CD14-positive monocyte (primary cell): ENCODE data around the gene COL10A1. TPM values are rescaled to one million over a fixed set of nuclear protein-coding genes. Genes with fewer than 3 reads are reported as not detected.

Experiments
- DNase-seq, 3 donors: peaks; one replicate each; pipeline ENCODE4 v3.0.0-alpha.2; 2011 to 2022
- H2AFZ ChIP-seq: 2 replicates; pipeline ENCODE4 v1.6.0; 2012; ENCODE audit warnings: mild to moderate bottlenecking, low read depth, low read length, inconsistent platforms; ENCODE audit not compliant: insufficient read depth, poor library complexity, severe bottlenecking
- H3K27ac ChIP-seq, 2 donors: 1 replicate in 1 of 2; 2 replicates in 1 of 2; pipeline ENCODE4 v1.5.1; 2012 to 2013; ENCODE audit warnings: low read length in 2 of 2, control low read depth in 1 of 2, inconsistent platforms in 1 of 2, low read depth in 1 of 2, mild to moderate bottlenecking in 1 of 2
- H3K27me3 ChIP-seq, 2 donors: one replicate each; pipeline versions ENCODE4 v1.6.0 to v1.6.1; 2011 to 2013; ENCODE audit warnings: low read length in 2 of 2; ENCODE audit not compliant: control insufficient read depth in 2 of 2, insufficient read depth in 2 of 2
- H3K36me3 ChIP-seq, 2 donors: replicated peaks in 1 of 2; 1 replicate in 1 of 2; 2 replicates in 1 of 2; pipeline versions ENCODE4 v1.5.1 to v1.6.1; 2012 to 2013; ENCODE audit warnings: low read length in 2 of 2, control low read depth in 1 of 2, inconsistent platforms in 1 of 2, mild to moderate bottlenecking in 1 of 2; ENCODE audit not compliant: insufficient read depth in 2 of 2, control insufficient read depth in 1 of 2
- H3K4me1 ChIP-seq, 2 donors: 1 replicate in 1 of 2; 2 replicates in 1 of 2; pipeline versions ENCODE4 v1.5.1 to v1.6.1; 2012 to 2013; ENCODE audit warnings: low read length in 2 of 2, control low read depth in 1 of 2, inconsistent platforms in 1 of 2, mild to moderate bottlenecking in 1 of 2, moderate library complexity in 1 of 2; ENCODE audit not compliant: insufficient read depth in 2 of 2, control insufficient read depth in 1 of 2
- H3K4me2 ChIP-seq: replicated peaks from 2 replicates; pipeline ENCODE3; 2012; ENCODE audit warnings: low read length, moderate library complexity, mild to moderate bottlenecking; ENCODE audit not compliant: poor library complexity, severe bottlenecking; ENCODE audit errors: extremely low read depth
- H3K4me3 ChIP-seq, 3 experiments: fragments of 200-600 bp in 1 of 3; sonication (generic) in 1 of 3; replicated peaks in 1 of 3; 1 replicate in 2 of 3; 2 replicates in 1 of 3; pipeline ENCODE4 v1.5.1; 2011 to 2013; ENCODE audit warnings: low read length in 3 of 3, mild to moderate bottlenecking in 3 of 3, control low read depth in 2 of 3, low read depth in 2 of 3, inconsistent platforms in 1 of 3, moderate library complexity in 1 of 3
- H3K79me2 ChIP-seq: 2 replicates; pipeline ENCODE4 v1.6.0; 2012; ENCODE audit warnings: mild to moderate bottlenecking, control low read depth, inconsistent platforms, low read length, moderate library complexity; ENCODE audit not compliant: insufficient read depth
- H3K9ac ChIP-seq: 2 replicates; pipeline ENCODE4 v1.6.0; 2017; ENCODE audit warnings: low read length, mild to moderate bottlenecking; ENCODE audit not compliant: insufficient read depth, poor library complexity, severe bottlenecking
- H3K9me3 ChIP-seq, 2 donors: replicated peaks in 1 of 2; 1 replicate in 1 of 2; 2 replicates in 1 of 2; pipeline versions ENCODE4 v1.5.1 to v1.6.1; 2012 to 2013; ENCODE audit warnings: low read length in 2 of 2, control low read depth in 1 of 2; ENCODE audit not compliant: control insufficient read depth in 1 of 2, insufficient read depth in 1 of 2
- H4K20me1 ChIP-seq: 2 replicates; pipeline ENCODE4 v1.6.0; 2012; ENCODE audit warnings: mild to moderate bottlenecking, low read length, control low read depth, moderate library complexity; ENCODE audit not compliant: insufficient read depth
- H3K27ac Mint-ChIP-seq, 7 donors: one replicate each; pipeline ENCODE4 v1.8.0; 2020; ENCODE audit warnings: mild to moderate bottlenecking in 7 of 7, mixed read lengths in 7 of 7, moderate library complexity in 6 of 7, inconsistent platforms in 2 of 7
- H3K27me3 Mint-ChIP-seq, 3 donors: one replicate each; pipeline ENCODE4 v1.8.0; 2021 to 2022; ENCODE audit warnings: low read depth in 3 of 3, mild to moderate bottlenecking in 3 of 3, mixed read lengths in 3 of 3, moderate library complexity in 3 of 3, inconsistent platforms in 1 of 3
- H3K36me3 Mint-ChIP-seq, 2 donors: one replicate each; pipeline ENCODE4 v1.8.0; 2020; ENCODE audit warnings: mixed read lengths in 2 of 2, inconsistent platforms in 1 of 2, mild to moderate bottlenecking in 1 of 2
- H3K4me1 Mint-ChIP-seq: one replicate; pipeline ENCODE4 v1.8.0; 2020; ENCODE audit warnings: mild to moderate bottlenecking, mixed read lengths
- H3K4me3 Mint-ChIP-seq, 2 donors: one replicate each; pipeline ENCODE4 v1.8.0; 2020; ENCODE audit warnings: mild to moderate bottlenecking in 2 of 2, mixed read lengths in 2 of 2, moderate library complexity in 1 of 2
- H3K9me3 Mint-ChIP-seq, 7 donors: one replicate each; pipeline ENCODE4 v1.8.0; 2020 to 2022; ENCODE audit warnings: mixed read lengths in 7 of 7, mild to moderate bottlenecking in 6 of 7, moderate library complexity in 6 of 7, inconsistent platforms in 2 of 7
- CTCF ChIP-seq: fragments of 200-600 bp; IDR thresholded peaks from one replicate; pipeline ENCODE4 v1.8.0; 2022; ENCODE audit warnings: antibody characterized with exemption, mild to moderate bottlenecking
- WGBS: methylation state at CpG from one replicate; pipeline ENCODE4 v1.1.5; 2013; ENCODE audit warnings: missing lambda C conversion rate; ENCODE audit not compliant: insufficient coverage; 5-methylcytosine and 5-hydroxymethylcytosine counted together
- intact Hi-C, 2 donors: fragments of 100-400 bp; cut with micrococcal nuclease; formaldehyde crosslinking; loops; one replicate each; pipeline versions ENCODE4 v1.15.0 to v1.15.1; 2023
- polyA plus RNA-seq, 3 donors: library from polyadenylated mRNA; depleted of rRNA in 1 of 3; unstranded in 2 of 3; stranded (reverse) in 1 of 3; fragments of 300-500 nt in 2 of 3; fragments of >200 nt in 1 of 3; fragmentation: Illumina TruSeq in 2 of 3; gene quantifications; 1 replicate in 2 of 3; 2 replicates in 1 of 3; pipeline ENCODE4 v1.2.3, GENCODE V29; 2012 to 2021

The COL10A1 gene
- polyA plus RNA-seq, 3 donors: not detected

DNA sequence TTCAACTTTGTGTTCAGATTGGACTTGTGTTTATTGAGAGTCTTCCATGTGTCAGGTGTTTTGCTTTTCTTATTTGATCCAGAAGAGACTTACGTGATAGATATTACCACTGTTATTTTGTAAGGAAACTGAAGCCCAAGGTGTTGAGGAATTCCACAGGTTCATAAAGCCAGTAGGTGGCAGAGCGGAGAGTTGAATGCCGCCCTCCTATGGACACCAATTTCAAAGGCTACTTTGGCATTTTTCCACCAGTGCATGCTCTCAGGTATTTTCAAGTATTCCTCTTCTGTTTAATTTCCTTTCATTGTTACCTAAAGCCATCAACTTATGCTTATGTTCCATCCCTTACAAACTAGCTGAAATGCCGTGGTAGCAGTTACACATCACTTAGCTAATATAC lies 14.0 kb upstream of the COL10A1 start:
- peaks cover 2 to 13% of the 10 kb centered on the region in 2 donors for H3K36me3 Mint-ChIP-seq
- no peaks in the 10 kb centered on the region for H3K9me3 Mint-ChIP-seq
- DNase-seq: no peak
- no peak for TF ChIP-seq CTCF
- Histone ChIP-seq H3K36me3 (no peaks in the 10 kb centered on the region), H3K4me2 (no peak overlapping the region), H3K4me1 (no peaks in the 10 kb centered on the region), H3K79me2 (no peaks in the 10 kb centered on the region), H4K20me1 (no peaks in the 10 kb centered on the region), H3K27me3 (no peaks in the 10 kb centered on the region), H3K9ac (no peak overlapping the region), H3K27ac (no peak overlapping the region), H3K9me3 (no peaks in the 10 kb centered on the region), H2AFZ (no peak overlapping the region), H3K4me3 (no peak overlapping the region)
- H3K27ac Mint-ChIP-seq: no peak overlapping the region
- H3K4me3 Mint-ChIP-seq: no peak overlapping the region
- no peaks in the 10 kb centered on the region for H3K4me1 Mint-ChIP-seq
- intact Hi-C loops: no loop called here
- H3K27me3 Mint-ChIP-seq: no peaks in the 10 kb centered on the region
- 100% methylated on average over 2 of the region's 4 CpGs for WGBS

GRCh38 chr6:116136933-116137340 lies 11.0 kb upstream of the COL10A1 start:
- no peak overlapping the region for H2AFZ ChIP-seq
- H3K4me1 ChIP-seq: no peaks in the 10 kb centered on the region
- Mint-ChIP-seq H3K27me3 (no peaks in the 10 kb centered on the region), H3K4me3 (no peak overlapping the region), H3K36me3 (peaks cover 2 to 16% of the 10 kb centered on the region in 2 donors), H3K4me1 (no peaks in the 10 kb centered on the region), H3K9me3 (peaks cover 0 to 4% (median 0%) of the 10 kb centered on the region in 7 donors), H3K27ac (no peak overlapping the region)
- no peaks in the 10 kb centered on the region for H4K20me1 ChIP-seq
- intact Hi-C loops: no loop called here
- no peaks in the 10 kb centered on the region for H3K9me3 ChIP-seq
- no peak overlapping the region for H3K9ac ChIP-seq
- no peak overlapping the region for H3K27ac ChIP-seq
- 88% methylated on average over 3 of the region's 5 CpGs for WGBS
- H3K79me2 ChIP-seq: no peaks in the 10 kb centered on the region
- H3K27me3 ChIP-seq: no peaks in the 10 kb centered on the region
- no peak overlapping the region for H3K4me2 ChIP-seq
- no peaks in the 10 kb centered on the region for H3K36me3 ChIP-seq
- TF ChIP-seq CTCF: no peak
- no peak overlapping the region for H3K4me3 ChIP-seq
- DNase-seq: no peak
